ENCODE measurements around the gene TRPC5OS. TPM values are rescaled to one million over a fixed set of nuclear protein-coding genes. Genes with fewer than 3 reads are reported as not detected.

The TRPC5OS gene
- total and polyA plus RNA-seq, 2 of the 4 experiments (the other 2 are of a cell fraction) = not detected

DNA sequence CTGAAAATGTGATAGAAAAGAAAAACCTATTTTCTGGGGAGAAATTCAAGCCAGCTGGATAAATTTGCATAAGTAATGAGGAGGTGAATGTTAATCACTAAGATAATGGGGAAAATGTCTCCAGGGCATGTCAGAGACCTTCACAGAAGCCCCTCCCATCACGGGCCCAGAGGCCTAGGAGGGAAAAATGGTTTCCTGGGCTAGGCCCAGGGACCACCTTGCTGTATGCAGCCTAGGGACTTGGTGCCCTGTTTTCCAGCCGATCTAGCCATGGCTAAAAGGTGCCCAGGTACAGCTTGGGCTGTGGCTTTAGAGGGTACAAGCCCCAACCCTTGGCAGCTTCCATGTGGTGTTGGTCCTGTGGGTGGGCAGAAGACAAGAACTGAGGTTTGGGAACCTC lies 46.6 kb upstream of the TRPC5OS start:
- DNase-seq = no peak
- Histone ChIP-seq H3K4me1 (ENCODE audit: control insufficient read depth, insufficient read depth, low read length) (no peaks in the 10 kb centered on the region), H3K4me2 (ENCODE audit: low read depth, low read length) (no peak overlapping the region), H3K27ac (ENCODE audit: insufficient read depth, low read length) (no peak overlapping the region), H4K91ac (ENCODE audit: insufficient read depth, low read depth, low read length) (no peak overlapping the region), H2BK5ac (ENCODE audit: low read depth, low read length, poor library complexity, severe bottlenecking) (no peak overlapping the region), H3K56ac (ENCODE audit: extremely low read depth, insufficient read depth, low read length) (no peak overlapping the region), H3K9ac (ENCODE audit: low read depth, low read length) (no peak overlapping the region), H3K79me1 (ENCODE audit: low read depth in 1 of 2, low read length in 2 of 2) (no peaks in the 10 kb centered on the region), H3K36me3 (ENCODE audit: control insufficient read depth, insufficient read depth, low read length) (no peaks in the 10 kb centered on the region), H2AK5ac (ENCODE audit: low read depth, low read length) (no peak overlapping the region), H3K9me3 (ENCODE audit: control insufficient read depth, insufficient read depth, low read length) (no peaks in the 10 kb centered on the region), H4K8ac (ENCODE audit: low read depth in 2 of 2, low read length in 2 of 2) (no peak overlapping the region), H4K5ac (ENCODE audit: low read depth, low read length) (no peak overlapping the region), H4K20me1 (ENCODE audit: insufficient read depth, low read length) (no peaks in the 10 kb centered on the region), H3K4me3 (ENCODE audit: insufficient read depth, low read depth, low read length) (no peak overlapping the region), H3K14ac (replicated peaks; ENCODE audit: low read depth, low read length) (no peak overlapping the region), H3K23ac (ENCODE audit: low read depth, low read length) (no peak overlapping the region), H2BK15ac (ENCODE audit: low read depth, low read length) (no peak overlapping the region), H3K4ac (ENCODE audit: low read depth, low read length) (no peak overlapping the region), H2BK120ac (ENCODE audit: low read depth, low read length) (no peak overlapping the region), H2AFZ (replicated peaks; ENCODE audit: low read length, poor library complexity) (no peak overlapping the region), H3K27me3 (ENCODE audit: control insufficient read depth, insufficient read depth, low read length) (peaks cover 4% of the 10 kb centered on the region), H2BK20ac (ENCODE audit: low read depth, low read length) (no peak overlapping the region), H2AK9ac (replicated peaks; ENCODE audit: low read depth, low read length, poor library complexity) (no peak overlapping the region), H3K9me1 (ENCODE audit: insufficient read depth, low read length) (no peaks in the 10 kb centered on the region), H3K18ac (ENCODE audit: low read depth, low read length) (no peak overlapping the region)
- dilution Hi-C loops (cut with HindIII; ENCODE audit: low sequenced_read_pairs, unreplicated experiment) (no loop called here), intact Hi-C loops (cut with micrococcal nuclease) (no loop called here), in situ Hi-C loops (cut with MboI; ENCODE audit: low sequenced_read_pairs) (no loop called here)
- TF ChIP-seq RCOR1 (IDR thresholded peaks at IDR 0.05; ENCODE audit: insufficient replicate concordance, low read length) = no peak
- no peak for TF ChIP-seq CHD1 (IDR thresholded peaks at IDR 0.05; ENCODE audit: low read depth, low read length)
- TF ChIP-seq RFX5 (IDR thresholded peaks at IDR 0.05; ENCODE audit: low read depth, low read length) = no peak
- no peak for TF ChIP-seq MAFK (IDR thresholded peaks at IDR 0.05; ENCODE audit: low read depth, low read length)
- TF ChIP-seq SMC3 (IDR thresholded peaks at IDR 0.05; ENCODE audit: low read depth, low read length) = no peak
- TF ChIP-seq FOS (IDR thresholded peaks at IDR 0.05; ENCODE audit: low read depth, low read length) = no peak
- no peak for TF ChIP-seq MAZ (IDR thresholded peaks at IDR 0.05; ENCODE audit: borderline replicate concordance, low read depth, low read length)
- no peak for TF ChIP-seq POLR2A (IDR thresholded peaks at IDR 0.05; ENCODE audit: low read depth, low read length)
- TF ChIP-seq USF2 (IDR thresholded peaks at IDR 0.05; ENCODE audit: low read depth, low read length) = no peak
- TF ChIP-seq, protein P1, sequence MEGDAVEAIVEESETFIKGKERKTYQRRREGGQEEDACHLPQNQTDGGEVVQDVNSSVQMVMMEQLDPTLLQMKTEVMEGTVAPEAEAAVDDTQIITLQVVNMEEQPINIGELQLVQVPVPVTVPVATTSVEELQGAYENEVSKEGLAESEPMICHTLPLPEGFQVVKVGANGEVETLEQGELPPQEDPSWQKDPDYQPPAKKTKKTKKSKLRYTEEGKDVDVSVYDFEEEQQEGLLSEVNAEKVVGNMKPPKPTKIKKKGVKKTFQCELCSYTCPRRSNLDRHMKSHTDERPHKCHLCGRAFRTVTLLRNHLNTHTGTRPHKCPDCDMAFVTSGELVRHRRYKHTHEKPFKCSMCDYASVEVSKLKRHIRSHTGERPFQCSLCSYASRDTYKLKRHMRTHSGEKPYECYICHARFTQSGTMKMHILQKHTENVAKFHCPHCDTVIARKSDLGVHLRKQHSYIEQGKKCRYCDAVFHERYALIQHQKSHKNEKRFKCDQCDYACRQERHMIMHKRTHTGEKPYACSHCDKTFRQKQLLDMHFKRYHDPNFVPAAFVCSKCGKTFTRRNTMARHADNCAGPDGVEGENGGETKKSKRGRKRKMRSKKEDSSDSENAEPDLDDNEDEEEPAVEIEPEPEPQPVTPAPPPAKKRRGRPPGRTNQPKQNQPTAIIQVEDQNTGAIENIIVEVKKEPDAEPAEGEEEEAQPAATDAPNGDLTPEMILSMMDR (conservative IDR thresholded peaks at IDR 0.05; ENCODE audit: low read depth, low read length) = no peak
- TF ChIP-seq ELK1 (IDR thresholded peaks at IDR 0.05; ENCODE audit: borderline replicate concordance, low read depth, low read length) = no peak
- no peak for TF ChIP-seq MXI1 (IDR thresholded peaks at IDR 0.05; ENCODE audit: borderline replicate concordance, low read depth, low read length)
- no peak for TF ChIP-seq RAD21 (IDR thresholded peaks at IDR 0.05; ENCODE audit: low read length)
- TF ChIP-seq CEBPB (IDR thresholded peaks at IDR 0.05; ENCODE audit: low read depth, low read length) = no peak
- no TSS peak for BruUV-seq (replicated peaks)
- ChIA-PET CTCF (no interaction called here), POLR2A (ENCODE audit: unreplicated experiment) (no interaction called here)
- ATAC-seq (ENCODE audit: low read depth) = no peak
- no CpG with 5 or more reads among the region's 2 CpGs for WGBS, 2 experiments (ENCODE audit: extremely low coverage in 2 of 2, insufficient read length in 1 of 2)
